NCI-H2029 treated with DMSO at 0.1 percent for 48 hours (cell line): Measurements from ENCODE around the gene STMN1.

Source experiments
- DNase-seq: peaks from one replicate; lab custom pipeline; 2025; lab: John Stamatoyannopoulos, UW

STMN1 gene

GRCh38 chr1:25895365-25895990, 10.7 kb downstream of the STMN1 start:
- DNase-seq: peak; percentile 40

- no peak for DNase-seq
Measured at GRCh38 chr1:25893116-25893515, 13.1 kb downstream of the STMN1 start.

GRCh38 chr1:25891606-25892005, 14.6 kb downstream of the STMN1 start:
- no peak for DNase-seq

GRCh38 chr1:25890239-25891034, 15.8 kb downstream of the STMN1 start:
- no peak for DNase-seq

- DNase-seq: peak; percentile 82
Measured at GRCh38 chr1:25889470-25889869, 16.7 kb downstream of the STMN1 start.

GRCh38 chr1:25888426-25888987, 17.7 kb downstream of the STMN1 start:
- no peak for DNase-seq

- DNase-seq: no peak
Measured at GRCh38 chr1:25885602-25886001, 20.6 kb downstream of the STMN1 start.

GRCh38 chr1:25881266-25881665, 25.0 kb downstream of the STMN1 start:
- no peak for DNase-seq

- DNase-seq: no peak
Measured at GRCh38 chr1:25880518-25880917, 25.7 kb downstream of the STMN1 start.

GRCh38 chr1:25879675-25880074, 26.5 kb downstream of the STMN1 start:
- no peak for DNase-seq

GRCh38 chr1:25878690-25879089, 27.5 kb downstream of the STMN1 start:
- no peak for DNase-seq

GRCh38 chr1:25877155-25877554, 29.1 kb downstream of the STMN1 start:
- no peak for DNase-seq

GRCh38 chr1:25876693-25877077, 29.5 kb downstream of the STMN1 start:
- no peak for DNase-seq

GRCh38 chr1:25875856-25876692, 30.1 kb downstream of the STMN1 start:
- no peak for DNase-seq

- DNase-seq: peak; percentile 34
Measured at GRCh38 chr1:25875154-25875855, 30.9 kb downstream of the STMN1 start, which contains the start of gene PAQR7. PAQR7 (minus strand) TSS chr1:25875708; CDS start chr1:25863839, 11,869 bp downstream.

GRCh38 chr1:25874635-25875153, 31.5 kb downstream of the STMN1 start:
- DNase-seq: no peak

GRCh38 chr1:25874209-25874608, 32.0 kb downstream of the STMN1 start:
- DNase-seq: no peak

GRCh38 chr1:25873120-25873519, 33.1 kb downstream of the STMN1 start:
- no peak for DNase-seq

- no peak for DNase-seq
Measured at GRCh38 chr1:25872713-25873112, 33.5 kb downstream of the STMN1 start.

- no peak for DNase-seq
Measured at GRCh38 chr1:25871704-25872494, 34.3 kb downstream of the STMN1 start.
